ENCODE data around the gene GABBR2. TPM values are rescaled to one million over a fixed set of nuclear protein-coding genes. Genes with fewer than 3 reads are reported as not detected.
"Not testable (repeated sequence)": the region's sequence is repeated elsewhere in the genome, so short reads cannot be mapped to it uniquely, and the experiment has no call there.

GABBR2 gene
- total RNA-seq, 2 experiments from 2014 or later, result not detected

DNA sequence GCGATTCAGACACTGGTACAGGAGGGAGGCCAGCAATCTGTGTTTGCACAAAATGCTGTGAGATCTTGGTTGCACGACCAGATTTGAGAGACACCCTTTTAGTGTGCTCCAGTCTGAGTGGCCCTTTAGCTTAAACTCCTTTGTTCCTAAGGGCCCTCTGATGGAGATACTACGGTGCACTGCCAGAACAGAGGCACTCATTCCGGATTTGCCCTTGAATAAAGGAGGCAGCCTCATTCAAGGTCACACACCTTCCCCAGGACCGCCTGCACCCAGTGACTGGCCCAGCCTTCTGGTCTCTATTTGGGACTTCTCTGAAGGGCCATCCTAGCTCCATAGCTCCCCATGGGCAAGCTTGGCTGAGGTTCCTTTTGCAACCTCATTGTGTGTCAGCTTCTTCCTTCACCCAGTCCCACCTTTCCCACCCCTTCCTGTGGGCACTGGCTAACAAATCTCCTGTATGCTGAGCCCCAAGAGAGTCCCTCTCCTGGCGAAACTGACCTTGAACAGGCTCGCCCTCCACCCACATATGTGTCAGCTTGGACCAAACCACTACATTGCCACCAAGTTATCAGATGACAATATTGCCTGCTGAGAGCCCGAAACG, 191.7 kb downstream of the GABBR2 start:
- CTCF ChIA-PET, result no interaction called here
- ATAC-seq (no peak), DNase-seq (no peak)
- Mint-ChIP-seq H3K9me3 (ENCODE audit: low read depth) (no peaks in the 10 kb centered on the region), H3K27ac (no peak overlapping the region), H3K36me3 (no peaks in the 10 kb centered on the region), H3K27me3 (peaks cover 17% of the 10 kb centered on the region), H3K4me3 (no peak overlapping the region), H3K4me1 (no peaks in the 10 kb centered on the region)

DNA sequence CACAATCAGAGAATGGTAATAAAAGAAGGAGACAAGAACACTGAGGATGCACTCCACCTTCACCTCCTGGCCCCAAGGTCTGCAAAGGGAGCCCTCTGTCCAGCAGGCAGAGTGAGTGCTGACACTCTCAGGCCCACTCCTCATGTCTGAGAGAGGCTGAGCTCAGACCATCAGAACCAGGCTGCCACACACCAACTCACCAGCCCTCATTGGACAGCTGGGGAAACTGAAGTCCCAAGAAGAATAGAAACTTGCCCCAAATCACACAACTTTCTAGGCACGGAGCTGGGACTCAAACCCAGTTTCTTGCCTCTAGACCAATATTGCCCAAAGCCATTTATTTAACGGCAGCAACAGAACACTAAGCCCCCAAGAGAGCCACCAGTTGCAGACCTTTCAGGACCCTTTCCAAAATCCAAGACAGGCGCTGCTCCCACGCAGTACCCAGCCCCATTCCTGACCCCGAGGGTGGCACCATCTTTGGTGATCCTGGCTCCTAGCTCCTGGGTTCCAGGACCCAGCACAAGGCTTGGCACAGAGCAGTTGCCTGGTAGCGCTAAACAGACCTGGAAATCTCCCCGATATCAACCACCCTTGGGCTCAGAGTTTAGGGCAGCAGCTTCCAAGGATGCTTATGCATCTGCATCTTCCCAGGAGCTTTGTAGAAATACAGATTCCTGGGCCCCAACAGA, 192.4 kb downstream of the GABBR2 start:
- H3K4me3 Mint-ChIP-seq, result no peak overlapping the region
- CTCF ChIA-PET, result no interaction called here
- no peak for DNase-seq
- H3K36me3 Mint-ChIP-seq, result no peaks in the 10 kb centered on the region
- ATAC-seq, result no peak
- H3K9me3 Mint-ChIP-seq (ENCODE audit: low read depth), result no peaks in the 10 kb centered on the region
- H3K27me3 Mint-ChIP-seq, result peaks cover 13% of the 10 kb centered on the region
- no peaks in the 10 kb centered on the region for H3K4me1 Mint-ChIP-seq
- H3K27ac Mint-ChIP-seq, result no peak overlapping the region

DNA sequence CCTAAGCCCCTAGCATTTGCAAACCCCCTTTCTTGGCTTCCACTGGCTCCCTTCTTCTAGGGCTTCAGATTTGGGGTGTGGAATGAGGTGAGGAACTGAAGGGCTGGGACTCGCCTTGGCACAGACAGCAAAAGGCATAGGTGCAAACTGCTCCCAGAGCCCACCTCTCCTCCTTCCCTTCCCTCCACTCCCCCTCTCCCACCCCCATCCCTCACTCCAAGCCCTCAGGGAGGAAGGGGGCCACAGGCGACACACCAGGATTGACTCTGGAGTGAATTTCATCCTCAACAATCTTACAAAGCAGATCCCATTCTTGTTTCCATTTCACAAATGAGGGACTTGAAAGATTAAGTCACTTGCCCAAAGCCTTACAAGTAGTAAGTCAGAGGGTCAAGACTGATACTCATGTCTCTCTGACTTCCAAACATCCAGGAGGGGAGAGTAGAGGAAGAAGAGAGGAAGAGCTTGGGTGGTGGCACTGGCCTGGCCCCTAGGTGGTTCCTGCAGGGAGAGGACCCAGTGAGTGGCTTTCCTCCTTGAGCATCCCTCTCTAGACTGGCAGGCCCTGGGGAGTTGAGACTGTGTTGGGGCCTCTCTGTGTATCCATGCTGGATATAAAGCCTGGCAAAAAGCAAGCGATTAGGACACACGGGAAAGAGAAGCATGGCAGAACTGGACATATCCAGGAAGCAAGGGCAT, 193.1 kb downstream of the GABBR2 start:
- CTCF ChIA-PET, result no interaction called here
- H3K4me3 Mint-ChIP-seq, result no peak overlapping the region
- peaks cover 11% of the 10 kb centered on the region for H3K27me3 Mint-ChIP-seq
- no peak overlapping the region for H3K27ac Mint-ChIP-seq
- DNase-seq (no peak), ATAC-seq (no peak)
- no peaks in the 10 kb centered on the region for H3K36me3 Mint-ChIP-seq
- no peaks in the 10 kb centered on the region for H3K4me1 Mint-ChIP-seq
- H3K9me3 Mint-ChIP-seq (ENCODE audit: low read depth), result no peaks in the 10 kb centered on the region

DNA sequence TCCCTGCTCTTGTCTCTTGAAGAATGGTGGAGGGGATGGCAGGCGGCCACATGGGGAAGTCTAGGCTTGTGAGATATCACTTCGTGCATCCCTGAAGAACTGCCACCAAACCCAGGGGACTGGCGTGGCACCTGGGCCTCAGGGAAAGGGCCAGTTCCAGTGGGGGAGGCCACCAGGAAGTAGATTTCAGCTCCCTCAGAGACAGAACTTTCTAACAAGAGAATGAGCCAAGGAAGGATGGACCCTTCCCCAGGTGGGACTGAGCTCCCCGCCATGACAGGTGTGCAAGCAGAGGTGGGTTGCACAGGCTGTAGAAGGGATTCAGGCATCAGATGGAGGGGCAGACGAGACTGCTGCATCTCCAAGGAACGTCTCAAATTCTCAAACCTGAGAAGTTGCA, 193.9 kb downstream of the GABBR2 start:
- H3K36me3 Mint-ChIP-seq, result no peaks in the 10 kb centered on the region
- no peaks in the 10 kb centered on the region for H3K9me3 Mint-ChIP-seq (ENCODE audit: low read depth)

DNA sequence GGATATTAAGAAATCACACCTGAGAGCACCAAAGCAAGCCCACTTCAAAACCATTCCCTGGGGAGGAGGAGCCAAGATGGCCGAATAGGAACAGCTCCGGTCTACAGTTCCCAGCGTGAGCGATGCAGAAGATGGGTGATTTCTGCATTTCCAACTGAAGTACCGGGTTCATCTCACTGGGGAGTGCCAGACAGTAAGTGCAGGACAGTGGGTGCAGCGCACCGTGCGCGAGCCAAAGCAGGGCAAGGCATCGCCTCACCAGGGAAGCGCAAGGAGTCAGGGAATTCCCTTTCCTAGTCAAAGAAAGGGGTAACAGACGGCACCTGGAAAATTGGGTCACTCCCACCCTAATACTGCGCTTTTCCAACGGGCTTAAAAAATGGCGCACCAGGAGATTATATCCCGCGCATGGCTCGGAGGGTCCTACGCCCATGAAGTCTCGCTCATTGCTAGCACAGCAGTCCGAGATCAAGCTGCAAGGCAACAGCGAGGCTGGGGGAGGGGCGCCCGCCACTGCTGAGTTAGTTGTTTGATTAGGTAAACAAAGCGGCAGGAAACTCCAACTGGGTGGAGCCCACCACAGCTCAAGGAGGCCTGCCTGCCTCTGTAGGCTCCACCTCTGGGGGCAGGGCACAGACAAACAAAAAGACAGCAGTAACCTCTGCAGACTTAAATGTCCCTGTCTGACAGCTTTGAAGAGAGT, 200.4 kb downstream of the GABBR2 start:
- H3K4me1 Mint-ChIP-seq; H3K9me3 Mint-ChIP-seq (ENCODE audit: low read depth); H3K27ac Mint-ChIP-seq; ATAC-seq; CTCF ChIA-PET; H3K36me3 Mint-ChIP-seq; DNase-seq; H3K4me3 Mint-ChIP-seq: not testable (repeated sequence)
- peaks cover 14% of the 10 kb centered on the region for H3K27me3 Mint-ChIP-seq

More for the DNA sequence above, 193.9 kb downstream of the GABBR2 start:
- H3K4me3 Mint-ChIP-seq, result no peak overlapping the region
- no peak overlapping the region for H3K27ac Mint-ChIP-seq
- H3K4me1 Mint-ChIP-seq, result no peaks in the 10 kb centered on the region
- CTCF ChIA-PET, result no interaction called here
- H3K27me3 Mint-ChIP-seq, result peaks cover 8% of the 10 kb centered on the region
- no peak for DNase-seq
- ATAC-seq, result no peak

DNA sequence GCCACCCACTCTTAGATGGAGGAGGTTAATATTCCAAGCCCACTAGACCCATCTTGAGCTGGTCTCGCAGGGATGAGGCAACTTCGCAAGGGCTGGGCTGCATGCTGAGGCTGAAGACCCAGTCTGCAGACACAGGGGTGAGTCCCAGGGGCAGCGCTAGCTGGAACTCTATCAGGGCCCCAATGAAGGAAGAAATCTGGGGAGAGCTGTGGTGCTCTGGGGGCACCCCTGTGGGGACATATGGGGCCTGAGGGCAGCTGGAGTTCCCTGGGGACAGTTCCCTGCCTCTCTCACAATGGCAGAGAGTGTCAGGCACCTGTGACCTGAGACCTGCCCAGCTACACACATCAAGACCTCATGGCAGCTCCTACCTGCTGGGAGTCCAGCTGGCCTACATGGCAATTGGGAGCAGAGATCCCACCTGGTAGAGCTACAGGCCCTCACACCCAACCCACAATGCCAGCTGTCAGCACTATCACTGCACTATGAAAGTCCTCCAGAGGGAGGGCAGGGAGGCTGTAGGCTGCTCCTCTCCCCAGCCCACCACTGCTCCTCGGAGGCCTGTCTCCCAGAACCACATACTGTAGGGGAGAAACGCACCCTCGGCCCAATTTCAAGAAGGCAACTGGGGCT, 202.2 kb downstream of the GABBR2 start:
- no peaks in the 10 kb centered on the region for H3K4me1 Mint-ChIP-seq
- CTCF ChIA-PET, result no interaction called here
- H3K9me3 Mint-ChIP-seq (ENCODE audit: low read depth), result no peaks in the 10 kb centered on the region
- no peaks in the 10 kb centered on the region for H3K36me3 Mint-ChIP-seq
- no peak for DNase-seq
- no peak overlapping the region for H3K27ac Mint-ChIP-seq
- H3K4me3 Mint-ChIP-seq, result no peak overlapping the region
- no peak for ATAC-seq
- H3K27me3 Mint-ChIP-seq, result peaks cover 17% of the 10 kb centered on the region

DNA sequence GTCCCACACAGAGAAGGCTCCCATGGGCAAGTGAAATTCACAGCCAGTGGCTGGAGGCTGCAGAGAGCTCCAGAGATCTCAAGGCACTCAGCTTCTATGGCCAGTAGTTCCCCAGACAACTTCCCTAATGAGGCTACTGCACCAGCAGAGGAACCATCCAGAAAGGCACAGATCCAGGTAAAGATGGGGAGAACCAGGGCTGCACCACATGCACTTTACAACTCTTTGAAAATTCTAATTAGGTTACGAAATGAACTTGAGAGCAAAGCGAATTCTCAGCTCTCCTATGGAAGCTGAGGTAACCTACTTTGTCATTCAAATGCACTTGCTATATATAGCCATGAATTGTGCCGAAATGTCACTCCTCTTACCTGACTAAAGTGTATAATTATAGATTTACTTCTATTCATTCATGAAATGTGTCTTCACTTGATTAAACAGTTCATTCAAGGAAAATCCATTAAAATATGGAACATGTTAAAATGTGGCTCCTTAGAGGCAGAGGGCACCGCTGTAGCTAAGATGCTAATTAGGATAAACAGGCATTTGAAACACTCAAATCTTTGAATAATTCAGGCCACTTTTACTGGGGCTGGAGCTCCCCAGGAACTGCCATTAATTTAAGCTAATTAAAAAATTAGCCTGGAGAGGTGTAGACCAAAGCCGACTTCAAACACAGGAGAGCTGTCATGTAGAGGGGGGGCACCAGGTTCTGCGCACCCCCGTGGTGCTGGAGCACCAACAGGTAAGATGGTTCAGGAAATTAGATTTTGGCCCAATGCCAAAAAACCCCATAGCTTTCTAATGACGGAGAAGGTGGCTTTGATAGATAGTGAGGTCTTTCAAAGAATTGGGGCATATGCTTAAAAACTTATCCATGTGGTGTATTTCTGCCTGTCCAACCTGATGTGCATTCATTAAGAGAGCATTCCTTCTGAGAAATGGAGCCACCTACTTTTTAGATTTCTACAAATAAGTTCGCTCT, 204.1 kb downstream of the GABBR2 start:
- DNase-seq (no peak), ATAC-seq (no peak)
- no peak overlapping the region for H3K4me3 Mint-ChIP-seq
- peaks cover 13% of the 10 kb centered on the region for H3K27me3 Mint-ChIP-seq
- CTCF ChIA-PET, result no interaction called here
- H3K4me1 Mint-ChIP-seq, result no peaks in the 10 kb centered on the region
- H3K27ac Mint-ChIP-seq, result no peak overlapping the region
- no peaks in the 10 kb centered on the region for H3K9me3 Mint-ChIP-seq (ENCODE audit: low read depth)
- no peaks in the 10 kb centered on the region for H3K36me3 Mint-ChIP-seq

DNA sequence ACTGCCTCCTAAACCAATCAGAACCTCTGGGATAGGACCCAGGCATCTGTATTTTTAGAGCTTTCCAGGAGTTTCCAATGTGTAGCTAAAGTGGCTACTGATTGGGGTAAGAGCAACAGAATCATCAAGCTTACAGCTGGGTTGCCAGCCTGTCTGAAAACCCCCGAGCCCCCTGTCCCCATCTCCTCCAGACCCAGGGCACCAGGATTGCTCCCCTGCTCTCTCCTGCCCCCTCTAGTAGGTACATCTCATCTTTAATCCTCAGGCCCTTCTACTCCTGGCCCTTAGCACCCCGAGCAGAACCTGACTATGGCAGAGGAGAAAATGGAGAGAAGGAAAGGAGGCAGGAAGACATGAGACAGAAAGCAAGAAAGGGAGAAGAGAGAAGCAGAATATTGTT, 204.9 kb downstream of the GABBR2 start:
- Mint-ChIP-seq H3K4me1 (no peaks in the 10 kb centered on the region), H3K27me3 (peaks cover 13% of the 10 kb centered on the region), H3K27ac (no peak overlapping the region), H3K9me3 (ENCODE audit: low read depth) (no peaks in the 10 kb centered on the region), H3K36me3 (no peaks in the 10 kb centered on the region), H3K4me3 (no peak overlapping the region)
- CTCF ChIA-PET, result no interaction called here
- ATAC-seq (no peak), DNase-seq (no peak)

DNA sequence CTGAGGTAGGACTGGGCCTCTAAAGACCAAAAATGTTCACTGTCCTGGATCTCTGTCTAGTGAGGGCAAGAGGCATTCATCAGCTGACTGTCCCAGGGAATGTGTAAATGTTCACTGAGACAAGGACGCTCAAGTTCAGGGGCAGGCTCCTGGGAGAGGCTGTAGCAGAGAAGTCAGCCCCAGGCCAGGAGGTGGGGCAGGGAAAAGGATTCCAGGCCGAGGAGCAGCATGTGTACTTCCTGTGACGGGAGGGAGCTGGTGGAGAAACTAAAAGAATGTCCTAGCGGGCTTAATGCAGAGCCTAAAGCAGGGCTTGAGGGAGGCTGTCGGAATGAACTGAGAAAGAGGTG, 205.8 kb downstream of the GABBR2 start:
- Mint-ChIP-seq H3K27me3 (peaks cover 16% of the 10 kb centered on the region), H3K4me3 (no peak overlapping the region), H3K27ac (no peak overlapping the region), H3K9me3 (ENCODE audit: low read depth) (no peaks in the 10 kb centered on the region), H3K4me1 (no peaks in the 10 kb centered on the region), H3K36me3 (no peaks in the 10 kb centered on the region)
- CTCF ChIA-PET, result no interaction called here
- DNase-seq, result no peak
- no peak for ATAC-seq

DNA sequence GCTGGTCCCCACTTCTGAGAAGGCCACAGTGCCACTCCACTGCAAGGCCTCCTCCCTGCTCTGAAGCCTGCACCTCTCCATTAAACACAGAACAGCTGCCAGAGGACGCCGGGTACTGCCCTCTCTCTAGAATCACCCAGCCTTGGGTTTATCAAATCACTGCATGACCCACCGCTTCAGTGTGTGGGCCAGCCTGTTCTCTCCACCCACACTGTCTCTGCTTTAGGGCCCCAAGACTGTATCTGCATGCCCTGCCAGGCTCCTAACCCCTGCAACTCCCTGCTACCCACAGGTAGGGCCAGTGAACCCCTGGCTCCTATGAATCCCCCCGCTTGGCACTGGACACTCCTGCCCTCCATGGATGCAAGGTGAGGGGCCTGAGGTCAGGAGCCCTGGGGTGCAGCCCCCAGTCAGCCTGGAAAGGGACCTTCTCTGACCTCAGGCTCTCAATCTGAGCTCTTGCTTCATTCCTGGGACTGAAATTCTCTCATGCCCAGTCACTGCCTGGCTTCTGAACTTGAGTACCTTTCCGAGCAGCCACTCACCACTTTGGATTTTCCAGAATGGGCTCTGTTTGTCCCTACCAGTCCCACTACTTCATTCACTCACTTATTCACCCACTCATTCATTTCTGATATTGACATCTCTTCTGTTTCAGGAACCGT, 206.3 kb downstream of the GABBR2 start:
- H3K4me3 Mint-ChIP-seq, result no peak overlapping the region
- H3K4me1 Mint-ChIP-seq, result no peaks in the 10 kb centered on the region
- no peaks in the 10 kb centered on the region for H3K9me3 Mint-ChIP-seq (ENCODE audit: low read depth)
- no peak for ATAC-seq
- no peak for DNase-seq
- H3K27ac Mint-ChIP-seq, result no peak overlapping the region
- CTCF ChIA-PET, result no interaction called here
- no peaks in the 10 kb centered on the region for H3K36me3 Mint-ChIP-seq
- peaks cover 19% of the 10 kb centered on the region for H3K27me3 Mint-ChIP-seq

DNA sequence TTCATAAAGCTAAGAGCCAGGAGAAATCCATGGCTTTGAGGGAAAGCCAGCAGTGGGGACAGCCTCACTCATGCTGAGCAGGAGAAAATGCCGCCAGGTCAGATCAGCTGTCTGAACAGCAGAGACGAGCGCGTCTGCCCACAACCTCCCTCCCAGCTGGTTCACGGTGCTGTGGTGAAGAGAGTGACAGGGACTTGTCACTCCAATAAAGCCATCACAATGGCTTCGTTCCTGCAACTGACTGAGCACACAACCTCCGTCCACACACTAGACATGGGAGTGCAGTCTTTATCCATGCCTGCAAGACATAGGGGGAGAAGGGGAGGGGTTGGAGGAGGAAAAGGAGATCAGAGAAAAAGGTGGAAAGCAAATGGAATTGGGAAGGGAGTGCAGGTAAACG, 206.9 kb downstream of the GABBR2 start:
- DNase-seq (no peak), ATAC-seq (no peak)
- no peaks in the 10 kb centered on the region for H3K36me3 Mint-ChIP-seq
- CTCF ChIA-PET, result no interaction called here
- H3K9me3 Mint-ChIP-seq (ENCODE audit: low read depth), result no peaks in the 10 kb centered on the region
- no peak overlapping the region for H3K4me3 Mint-ChIP-seq
- H3K4me1 Mint-ChIP-seq, result no peaks in the 10 kb centered on the region
- peaks cover 17% of the 10 kb centered on the region for H3K27me3 Mint-ChIP-seq
- no peak overlapping the region for H3K27ac Mint-ChIP-seq

DNA sequence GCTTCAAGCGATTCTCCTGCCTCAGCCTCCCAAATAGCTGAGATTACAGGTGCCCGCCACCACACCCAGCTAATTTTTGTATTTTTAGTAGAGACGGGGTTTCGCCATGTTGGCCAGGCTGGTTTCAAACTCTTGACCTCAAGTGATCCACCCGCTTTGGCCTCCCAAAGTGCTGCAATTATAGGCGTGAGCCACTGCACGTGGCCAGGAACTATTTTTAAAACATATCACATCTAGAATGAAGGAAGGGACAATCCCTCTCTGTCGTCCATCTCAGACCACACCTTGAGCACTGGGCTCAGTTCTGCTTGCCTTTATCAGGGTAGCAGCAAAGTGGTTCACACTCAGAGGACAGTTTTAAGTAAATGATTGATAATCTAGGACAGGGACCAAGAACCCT, 207.5 kb downstream of the GABBR2 start:
- peaks cover 17% of the 10 kb centered on the region for H3K27me3 Mint-ChIP-seq
- H3K4me3 Mint-ChIP-seq; H3K27ac Mint-ChIP-seq; H3K9me3 Mint-ChIP-seq (ENCODE audit: low read depth); DNase-seq; ATAC-seq; CTCF ChIA-PET; H3K36me3 Mint-ChIP-seq; H3K4me1 Mint-ChIP-seq: not testable (repeated sequence)
